GM21717 (cell line): ENCODE results near the gene ATRX.
"Not testable (repeated sequence)": the region's sequence is repeated elsewhere in the genome, so short reads cannot be mapped to it uniquely, and the experiment has no call there.

ENCODE experiments used
- ATAC-seq: cut with Tn5 transposase; IDR thresholded peaks from one replicate; pipeline ENCODE4 v1.9.1; 2021; ENCODE audit warnings: mild to moderate bottlenecking, moderate library complexity; ENCODE audit not compliant: unreplicated experiment

Gene ATRX

GRCh38 chrX:77510007-77510406 lies 276.0 kb downstream of the ATRX start:
- ATAC-seq, result no peak

GRCh38 chrX:77505227-77505626 lies 280.8 kb downstream of the ATRX start:
- ATAC-seq, result no peak

GRCh38 chrX:77502951-77503525 lies 283.0 kb downstream of the ATRX start:
- ATAC-seq, result no peak

GRCh38 chrX:77500164-77500563 lies 285.9 kb downstream of the ATRX start:
- not testable (repeated sequence) for ATAC-seq

- no peak for ATAC-seq
These were observed 292.1 kb downstream of the ATRX start for GRCh38 chrX:77493677-77494553.

- no peak for ATAC-seq
These were observed 302.0 kb downstream of the ATRX start for GRCh38 chrX:77484045-77484444.

GRCh38 chrX:77455437-77455836 lies 330.6 kb downstream of the ATRX start:
- ATAC-seq, result no peak
